ENCODE measurements around the gene NCSTN.

DNA sequence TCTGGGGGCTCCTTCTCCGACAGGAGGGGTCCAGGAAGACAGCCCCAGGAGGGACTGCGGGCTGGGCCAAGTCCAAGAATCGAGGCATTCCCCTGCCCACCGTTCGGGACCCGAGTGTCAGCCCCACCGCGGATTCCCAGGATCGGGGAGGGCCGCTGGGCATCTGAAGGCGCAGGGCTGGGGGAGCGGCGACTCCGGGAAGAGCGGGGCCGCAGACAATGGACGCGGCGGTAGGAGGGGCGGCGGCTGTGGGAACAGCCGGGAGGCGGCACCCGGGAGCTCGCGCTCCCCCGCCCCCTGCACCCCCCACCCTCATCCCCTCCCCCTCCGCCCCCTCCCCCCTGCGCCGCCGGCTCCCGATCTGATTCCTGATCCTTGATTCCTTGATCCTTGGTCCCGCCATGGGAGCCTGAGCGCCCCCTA is 57.1 kb downstream of the NCSTN start, which contains the start of gene VANGL2:
- TF ChIP-seq SP1 (IDR thresholded peaks at IDR 0.05; ENCODE audit: low read depth, low read length) (no peak), NFIC (IDR thresholded peaks at IDR 0.05; ENCODE audit: low read depth, low read length) (no peak), ZNF274 (IDR thresholded peaks at IDR 0.05; ENCODE audit: insufficient read depth, insufficient read length) (no peak), KLF5 (IDR thresholded peaks at IDR 0.05; ENCODE audit: partially characterized antibody) (no peak)
- TF ChIP-seq, protein P1, sequence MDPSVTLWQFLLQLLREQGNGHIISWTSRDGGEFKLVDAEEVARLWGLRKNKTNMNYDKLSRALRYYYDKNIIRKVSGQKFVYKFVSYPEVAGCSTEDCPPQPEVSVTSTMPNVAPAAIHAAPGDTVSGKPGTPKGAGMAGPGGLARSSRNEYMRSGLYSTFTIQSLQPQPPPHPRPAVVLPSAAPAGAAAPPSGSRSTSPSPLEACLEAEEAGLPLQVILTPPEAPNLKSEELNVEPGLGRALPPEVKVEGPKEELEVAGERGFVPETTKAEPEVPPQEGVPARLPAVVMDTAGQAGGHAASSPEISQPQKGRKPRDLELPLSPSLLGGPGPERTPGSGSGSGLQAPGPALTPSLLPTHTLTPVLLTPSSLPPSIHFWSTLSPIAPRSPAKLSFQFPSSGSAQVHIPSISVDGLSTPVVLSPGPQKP (IDR thresholded peaks at IDR 0.05; ENCODE audit: low read depth, low read length) = no peak
- TF ChIP-seq, protein P2, sequence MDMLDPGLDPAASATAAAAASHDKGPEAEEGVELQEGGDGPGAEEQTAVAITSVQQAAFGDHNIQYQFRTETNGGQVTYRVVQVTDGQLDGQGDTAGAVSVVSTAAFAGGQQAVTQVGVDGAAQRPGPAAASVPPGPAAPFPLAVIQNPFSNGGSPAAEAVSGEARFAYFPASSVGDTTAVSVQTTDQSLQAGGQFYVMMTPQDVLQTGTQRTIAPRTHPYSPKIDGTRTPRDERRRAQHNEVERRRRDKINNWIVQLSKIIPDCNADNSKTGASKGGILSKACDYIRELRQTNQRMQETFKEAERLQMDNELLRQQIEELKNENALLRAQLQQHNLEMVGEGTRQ (IDR thresholded peaks at IDR 0.05; ENCODE audit: borderline replicate concordance, low read depth, low read length) = no peak

Data from GM12878 (cell line).